Stimulated activated naive CD8-positive, alpha-beta T cell treated with anti-CD3 and anti-CD28 coated beads, Interleukin-15, Interleukin-2, amounts not matched to agents 100 ng/mL and 50 ng/mL, for 24 hours (primary cell): Measurements from ENCODE around the gene VTA1.
"Not testable (repeated sequence)": the region's sequence is repeated elsewhere in the genome, so short reads cannot be mapped to it uniquely, and the experiment has no call there.

Source experiments
- H3K27ac Mint-ChIP-seq: one replicate; pipeline ENCODE4 v1.8.0; 2021; ENCODE audit warnings: mild to moderate bottlenecking, mixed read lengths
- H3K27me3 Mint-ChIP-seq: one replicate; pipeline ENCODE4 v1.8.0; 2021; ENCODE audit warnings: mixed read lengths
- H3K36me3 Mint-ChIP-seq: one replicate; pipeline ENCODE4 v1.8.0; 2021; ENCODE audit warnings: low read depth, mixed read lengths
- H3K4me1 Mint-ChIP-seq: one replicate; pipeline ENCODE4 v1.8.0; 2021; ENCODE audit warnings: low read depth, mixed read lengths
- H3K4me3 Mint-ChIP-seq: one replicate; pipeline ENCODE4 v1.8.0; 2021; ENCODE audit warnings: mild to moderate bottlenecking, mixed read lengths
- H3K9me3 Mint-ChIP-seq: one replicate; pipeline ENCODE4 v1.8.0; 2021; ENCODE audit warnings: mixed read lengths

The VTA1 gene

GRCh38 chr6:142226731-142227130 lies 79.7 kb downstream of the VTA1 start:
- no peak overlapping the region for H3K4me3 Mint-ChIP-seq
- no peaks in the 10 kb centered on the region for H3K9me3 Mint-ChIP-seq
- no peaks in the 10 kb centered on the region for H3K27me3 Mint-ChIP-seq

GRCh38 chr6:142229518-142230270 lies 82.6 kb downstream of the VTA1 start:
- H3K4me3 Mint-ChIP-seq, H3K36me3 Mint-ChIP-seq, H3K27ac Mint-ChIP-seq, H3K27me3 Mint-ChIP-seq, H3K9me3 Mint-ChIP-seq: not testable (repeated sequence)
- peaks cover 12% of the 10 kb centered on the region for H3K4me1 Mint-ChIP-seq

More at GRCh38 chr6:142226731-142227130, 79.7 kb downstream of the VTA1 start:
- H3K4me1 Mint-ChIP-seq = no peaks in the 10 kb centered on the region
- no peaks in the 10 kb centered on the region for H3K36me3 Mint-ChIP-seq
- no peak overlapping the region for H3K27ac Mint-ChIP-seq

GRCh38 chr6:142232206-142233044 lies 85.4 kb downstream of the VTA1 start:
- H3K4me3 Mint-ChIP-seq = peak overlapping the region; percentile 45
- not testable (repeated sequence) for H3K36me3 Mint-ChIP-seq

GRCh38 chr6:142233945-142234682 lies 87.1 kb downstream of the VTA1 start:
- H3K4me3 Mint-ChIP-seq = no peak overlapping the region
- no peaks in the 10 kb centered on the region for H3K9me3 Mint-ChIP-seq
- no peaks in the 10 kb centered on the region for H3K36me3 Mint-ChIP-seq
- H3K27ac Mint-ChIP-seq = no peak overlapping the region
- H3K27me3 Mint-ChIP-seq = no peaks in the 10 kb centered on the region
- H3K4me1 Mint-ChIP-seq = peaks cover 12% of the 10 kb centered on the region

More at GRCh38 chr6:142232206-142233044, 85.4 kb downstream of the VTA1 start:
- H3K27me3 Mint-ChIP-seq, H3K9me3 Mint-ChIP-seq, H3K27ac Mint-ChIP-seq: not testable (repeated sequence)
- peaks cover 12% of the 10 kb centered on the region for H3K4me1 Mint-ChIP-seq

- no peak overlapping the region for H3K27ac Mint-ChIP-seq
- H3K4me3 Mint-ChIP-seq = no peak overlapping the region
- H3K36me3 Mint-ChIP-seq = no peaks in the 10 kb centered on the region
- peaks cover 12% of the 10 kb centered on the region for H3K4me1 Mint-ChIP-seq
- no peaks in the 10 kb centered on the region for H3K27me3 Mint-ChIP-seq
- no peaks in the 10 kb centered on the region for H3K9me3 Mint-ChIP-seq
Measured at GRCh38 chr6:142235272-142235671, 88.2 kb downstream of the VTA1 start.

- Mint-ChIP-seq H3K4me3 (no peak overlapping the region), H3K4me1 (peaks cover 12% of the 10 kb centered on the region), H3K9me3 (no peaks in the 10 kb centered on the region), H3K36me3 (no peaks in the 10 kb centered on the region), H3K27ac (no peak overlapping the region), H3K27me3 (no peaks in the 10 kb centered on the region)
Measured at GRCh38 chr6:142235791-142236190, 88.7 kb downstream of the VTA1 start.

GRCh38 chr6:142236691-142237090 lies 89.6 kb downstream of the VTA1 start:
- peaks cover 12% of the 10 kb centered on the region for H3K4me1 Mint-ChIP-seq
- no peaks in the 10 kb centered on the region for H3K36me3 Mint-ChIP-seq
- no peaks in the 10 kb centered on the region for H3K27me3 Mint-ChIP-seq
- no peaks in the 10 kb centered on the region for H3K9me3 Mint-ChIP-seq
- H3K4me3 Mint-ChIP-seq = no peak overlapping the region
- no peak overlapping the region for H3K27ac Mint-ChIP-seq

- Mint-ChIP-seq H3K4me1 (no peaks in the 10 kb centered on the region), H3K36me3 (no peaks in the 10 kb centered on the region), H3K4me3 (no peak overlapping the region), H3K27ac (no peak overlapping the region), H3K9me3 (no peaks in the 10 kb centered on the region), H3K27me3 (no peaks in the 10 kb centered on the region)
Measured at GRCh38 chr6:142238881-142239280, 91.8 kb downstream of the VTA1 start.

GRCh38 chr6:142240179-142240578 lies 93.1 kb downstream of the VTA1 start:
- no peak overlapping the region for H3K4me3 Mint-ChIP-seq
- H3K9me3 Mint-ChIP-seq = no peaks in the 10 kb centered on the region
- no peak overlapping the region for H3K27ac Mint-ChIP-seq
- H3K4me1 Mint-ChIP-seq = no peaks in the 10 kb centered on the region
- no peaks in the 10 kb centered on the region for H3K36me3 Mint-ChIP-seq
- no peaks in the 10 kb centered on the region for H3K27me3 Mint-ChIP-seq

GRCh38 chr6:142241061-142241460 lies 94.0 kb downstream of the VTA1 start:
- Mint-ChIP-seq H3K27me3 (no peaks in the 10 kb centered on the region), H3K9me3 (no peaks in the 10 kb centered on the region), H3K4me3 (no peak overlapping the region), H3K4me1 (no peaks in the 10 kb centered on the region), H3K36me3 (no peaks in the 10 kb centered on the region), H3K27ac (no peak overlapping the region)

- H3K4me3 Mint-ChIP-seq = no peak overlapping the region
- H3K27ac Mint-ChIP-seq = no peak overlapping the region
- no peaks in the 10 kb centered on the region for H3K9me3 Mint-ChIP-seq
Measured at GRCh38 chr6:142242269-142242668, 95.2 kb downstream of the VTA1 start.

GRCh38 chr6:142246960-142247359 lies 99.9 kb downstream of the VTA1 start:
- Mint-ChIP-seq H3K27ac (no peak overlapping the region), H3K9me3 (no peaks in the 10 kb centered on the region), H3K27me3 (no peaks in the 10 kb centered on the region), H3K4me3 (no peak overlapping the region), H3K4me1 (no peaks in the 10 kb centered on the region), H3K36me3 (no peaks in the 10 kb centered on the region)

More at GRCh38 chr6:142242269-142242668, 95.2 kb downstream of the VTA1 start:
- no peaks in the 10 kb centered on the region for H3K4me1 Mint-ChIP-seq
- H3K27me3 Mint-ChIP-seq = no peaks in the 10 kb centered on the region
- no peaks in the 10 kb centered on the region for H3K36me3 Mint-ChIP-seq

GRCh38 chr6:142249266-142249665 lies 102.2 kb downstream of the VTA1 start:
- no peaks in the 10 kb centered on the region for H3K4me1 Mint-ChIP-seq
- H3K4me3 Mint-ChIP-seq = no peak overlapping the region
- no peak overlapping the region for H3K27ac Mint-ChIP-seq
- no peaks in the 10 kb centered on the region for H3K36me3 Mint-ChIP-seq
- no peaks in the 10 kb centered on the region for H3K27me3 Mint-ChIP-seq
- no peaks in the 10 kb centered on the region for H3K9me3 Mint-ChIP-seq

- Mint-ChIP-seq H3K4me1 (no peaks in the 10 kb centered on the region), H3K27ac (no peak overlapping the region), H3K27me3 (no peaks in the 10 kb centered on the region), H3K4me3 (no peak overlapping the region), H3K9me3 (no peaks in the 10 kb centered on the region), H3K36me3 (no peaks in the 10 kb centered on the region)
Measured at GRCh38 chr6:142251930-142252445, 104.9 kb downstream of the VTA1 start.

GRCh38 chr6:142254513-142254912 lies 107.5 kb downstream of the VTA1 start:
- Mint-ChIP-seq H3K9me3 (no peaks in the 10 kb centered on the region), H3K27ac (no peak overlapping the region), H3K4me3 (no peak overlapping the region), H3K27me3 (no peaks in the 10 kb centered on the region), H3K4me1 (no peaks in the 10 kb centered on the region), H3K36me3 (no peaks in the 10 kb centered on the region)
